ENCODE results near the gene TLX1.

GRCh38 chr10:101094121-101094879, 36.8 kb upstream of the TLX1 start:
- TF ChIP-seq, protein P1, sequence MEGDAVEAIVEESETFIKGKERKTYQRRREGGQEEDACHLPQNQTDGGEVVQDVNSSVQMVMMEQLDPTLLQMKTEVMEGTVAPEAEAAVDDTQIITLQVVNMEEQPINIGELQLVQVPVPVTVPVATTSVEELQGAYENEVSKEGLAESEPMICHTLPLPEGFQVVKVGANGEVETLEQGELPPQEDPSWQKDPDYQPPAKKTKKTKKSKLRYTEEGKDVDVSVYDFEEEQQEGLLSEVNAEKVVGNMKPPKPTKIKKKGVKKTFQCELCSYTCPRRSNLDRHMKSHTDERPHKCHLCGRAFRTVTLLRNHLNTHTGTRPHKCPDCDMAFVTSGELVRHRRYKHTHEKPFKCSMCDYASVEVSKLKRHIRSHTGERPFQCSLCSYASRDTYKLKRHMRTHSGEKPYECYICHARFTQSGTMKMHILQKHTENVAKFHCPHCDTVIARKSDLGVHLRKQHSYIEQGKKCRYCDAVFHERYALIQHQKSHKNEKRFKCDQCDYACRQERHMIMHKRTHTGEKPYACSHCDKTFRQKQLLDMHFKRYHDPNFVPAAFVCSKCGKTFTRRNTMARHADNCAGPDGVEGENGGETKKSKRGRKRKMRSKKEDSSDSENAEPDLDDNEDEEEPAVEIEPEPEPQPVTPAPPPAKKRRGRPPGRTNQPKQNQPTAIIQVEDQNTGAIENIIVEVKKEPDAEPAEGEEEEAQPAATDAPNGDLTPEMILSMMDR (IDR thresholded peaks at IDR 0.05): no peak
- TF ChIP-seq POLR2A (IDR thresholded peaks at IDR 0.05): no peak
